GM21737 (cell line): ENCODE results near the gene HECTD4.

Source experiments
- ATAC-seq: cut with Tn5 transposase; IDR thresholded peaks from one replicate; pipeline ENCODE4 v1.9.1; 2021; ENCODE audit warnings: mild to moderate bottlenecking, moderate library complexity; ENCODE audit not compliant: unreplicated experiment

The HECTD4 gene

GRCh38 chr12:112184056-112184887 lies 198.0 kb downstream of the HECTD4 start:
- no peak for ATAC-seq

DNA sequence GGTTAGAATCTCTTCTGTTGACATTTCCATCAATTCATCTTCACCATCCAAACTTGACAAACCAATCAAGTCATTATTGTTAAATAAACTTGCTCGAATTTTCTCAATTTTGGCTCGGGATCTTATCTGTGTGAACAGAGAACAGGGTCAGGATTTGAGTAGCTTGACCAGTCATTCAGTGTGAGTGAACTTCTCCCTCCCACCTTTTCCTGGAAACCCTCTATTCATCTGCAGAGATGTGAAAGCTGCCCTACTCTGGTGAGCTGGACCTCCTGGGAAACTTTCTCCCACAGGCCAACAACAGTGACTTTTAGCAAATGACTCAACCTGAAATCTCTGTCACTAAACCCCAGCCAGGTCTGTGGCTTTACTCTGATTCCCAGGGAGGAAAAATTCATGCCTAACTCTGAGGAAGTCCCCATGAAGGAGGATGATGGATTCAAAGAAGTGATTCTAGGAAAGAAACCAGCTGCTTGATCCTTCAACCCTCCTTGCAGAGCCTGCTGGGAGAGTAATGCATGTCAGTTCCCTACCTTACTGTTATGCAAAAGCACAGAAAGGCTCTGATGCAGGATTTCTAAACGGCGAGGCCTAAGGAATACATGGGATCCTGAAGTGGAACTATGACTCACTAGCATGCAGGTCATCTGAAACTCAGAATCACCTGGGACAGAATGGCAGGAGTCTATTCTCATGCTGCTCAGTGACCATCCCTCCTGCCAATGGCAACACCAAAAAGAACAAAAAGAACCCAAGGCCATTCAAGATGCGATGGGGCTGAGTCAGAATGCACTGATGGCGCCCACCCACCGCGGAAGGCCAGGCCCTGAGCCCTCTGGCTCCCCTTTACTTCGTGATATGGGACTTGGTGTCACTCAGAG lies 198.8 kb downstream of the HECTD4 start:
- ATAC-seq, result no peak

GRCh38 chr12:112182499-112182898 lies 199.7 kb downstream of the HECTD4 start:
- no peak for ATAC-seq

DNA sequence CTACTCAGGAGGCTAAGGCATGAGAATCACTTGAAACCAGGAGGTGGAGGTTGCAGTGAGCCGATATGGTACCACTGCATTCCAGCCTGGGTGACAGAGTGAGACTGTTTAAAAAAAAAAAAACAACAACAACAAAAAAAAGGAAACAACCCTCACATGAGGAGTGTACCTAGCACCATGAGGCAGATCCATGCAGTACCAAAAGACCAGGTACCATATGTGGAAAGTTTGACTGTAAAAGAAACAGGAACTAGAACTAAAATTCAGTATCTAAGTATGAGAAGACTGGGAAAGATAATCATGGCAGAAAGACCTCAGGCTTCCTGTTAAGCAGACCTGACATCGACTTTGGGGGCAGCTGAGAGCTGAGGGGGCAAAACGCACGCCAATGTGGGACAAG lies 201.8 kb downstream of the HECTD4 start:
- no peak for ATAC-seq

- no peak for ATAC-seq
These were observed 202.3 kb downstream of the HECTD4 start for GRCh38 chr12:112179916-112180315.

GRCh38 chr12:112179341-112179740 lies 202.9 kb downstream of the HECTD4 start:
- no peak for ATAC-seq

GRCh38 chr12:112178796-112179195 lies 203.4 kb downstream of the HECTD4 start:
- no peak for ATAC-seq

DNA sequence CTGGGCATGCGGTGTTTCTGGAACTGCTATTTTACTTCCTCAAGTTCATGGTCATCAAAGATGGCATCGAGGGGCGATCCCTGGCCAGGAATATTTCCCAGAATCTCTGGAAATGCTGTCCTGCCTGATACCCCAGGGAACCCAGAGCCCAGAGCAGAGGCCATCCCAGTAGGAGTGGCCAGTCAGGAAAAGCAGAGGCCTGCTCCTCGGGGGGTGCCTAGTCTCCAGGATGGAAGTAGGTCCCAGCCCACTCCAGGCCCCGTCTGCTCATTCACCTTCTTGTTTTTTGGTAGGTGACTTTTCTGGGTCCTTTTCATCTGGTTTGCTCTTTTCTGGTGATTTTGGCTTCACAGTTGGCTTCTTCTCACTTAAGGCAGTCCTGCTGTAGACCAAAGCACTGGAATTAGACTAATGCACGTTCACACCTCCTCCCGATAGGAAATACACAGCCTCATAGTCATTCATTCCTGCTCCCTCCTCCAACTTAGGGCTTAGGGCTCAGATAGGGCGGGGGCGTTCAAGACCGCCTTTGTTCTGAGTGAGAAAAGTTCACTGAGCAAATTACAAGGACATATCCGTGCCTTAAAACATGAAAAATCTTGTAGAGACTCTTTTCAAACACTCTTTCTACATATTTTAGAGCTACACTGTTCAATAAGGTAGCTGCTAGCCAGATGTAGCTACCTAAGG lies 205.8 kb downstream of the HECTD4 start:
- ATAC-seq, result no peak

- ATAC-seq, result no peak
These were observed 206.7 kb downstream of the HECTD4 start for GRCh38 chr12:112175361-112176155.

DNA sequence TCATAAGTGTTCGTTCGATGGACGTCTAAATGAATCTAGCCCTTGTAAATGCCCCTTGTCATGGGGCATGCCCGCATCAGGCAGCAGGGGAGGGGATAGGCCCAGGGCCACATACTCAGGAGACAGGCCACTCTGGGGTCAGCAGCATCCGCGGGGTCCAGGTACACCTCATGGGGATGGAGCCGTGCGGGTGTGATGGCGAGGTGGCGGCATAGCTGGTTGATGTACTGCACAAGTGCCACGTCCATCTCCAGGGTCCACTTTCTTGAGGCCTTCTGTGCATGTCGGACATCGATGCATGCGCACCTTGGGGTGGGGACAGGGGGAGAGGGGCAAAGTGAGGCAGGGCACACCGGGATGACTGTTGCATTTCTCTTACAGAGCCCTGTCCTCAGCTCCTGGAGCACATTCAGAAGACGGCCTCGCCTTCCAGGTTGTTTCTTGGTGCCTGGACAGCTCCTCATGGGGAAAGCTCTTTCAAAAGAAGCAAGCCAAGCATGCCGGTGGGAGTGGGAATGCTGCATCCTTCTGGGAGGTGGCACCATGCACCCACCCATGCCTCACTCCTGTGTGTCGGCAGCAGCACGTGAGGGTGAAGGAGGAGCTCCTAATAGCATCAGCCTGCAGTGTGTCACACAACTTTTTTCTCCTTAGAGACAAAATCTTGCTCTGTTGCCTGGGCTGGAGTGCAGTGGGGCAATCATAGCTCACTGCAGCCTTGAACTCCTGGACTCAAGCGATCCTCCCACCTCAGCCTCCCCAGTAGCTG lies 209.5 kb downstream of the HECTD4 start:
- ATAC-seq, result no peak

DNA sequence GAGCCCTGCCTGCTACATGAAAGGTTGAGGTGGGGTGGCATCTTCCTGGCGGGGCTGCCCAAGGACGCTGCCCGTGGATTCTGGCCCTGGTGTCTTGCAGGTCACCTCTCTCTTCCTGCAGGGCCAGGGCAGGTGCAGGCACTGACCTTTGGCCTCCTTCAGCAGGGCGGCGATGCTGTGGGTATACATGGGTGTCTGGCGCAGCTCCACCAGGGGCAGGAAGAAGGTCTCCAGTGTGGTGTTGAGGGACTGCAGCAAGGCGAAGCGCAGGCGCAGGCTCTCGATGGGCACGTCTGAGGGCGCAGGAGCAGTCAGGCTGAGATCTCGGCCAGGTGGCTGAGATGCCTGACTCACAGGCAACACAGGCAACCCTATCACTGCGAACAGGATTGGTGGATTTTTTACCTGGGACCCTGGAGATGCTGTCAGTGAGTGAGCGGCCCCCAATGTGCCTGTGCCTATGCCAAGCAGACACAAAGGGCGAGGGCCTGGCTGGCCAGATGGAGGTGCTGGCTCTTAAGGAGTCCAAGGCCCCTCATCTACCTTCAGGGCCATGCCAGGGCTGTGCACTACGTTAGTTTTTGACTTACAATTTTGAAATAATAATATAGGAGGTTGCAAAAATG lies 211.1 kb downstream of the HECTD4 start:
- ATAC-seq, result no peak

GRCh38 chr12:112170376-112170775 lies 211.9 kb downstream of the HECTD4 start:
- no peak for ATAC-seq

DNA sequence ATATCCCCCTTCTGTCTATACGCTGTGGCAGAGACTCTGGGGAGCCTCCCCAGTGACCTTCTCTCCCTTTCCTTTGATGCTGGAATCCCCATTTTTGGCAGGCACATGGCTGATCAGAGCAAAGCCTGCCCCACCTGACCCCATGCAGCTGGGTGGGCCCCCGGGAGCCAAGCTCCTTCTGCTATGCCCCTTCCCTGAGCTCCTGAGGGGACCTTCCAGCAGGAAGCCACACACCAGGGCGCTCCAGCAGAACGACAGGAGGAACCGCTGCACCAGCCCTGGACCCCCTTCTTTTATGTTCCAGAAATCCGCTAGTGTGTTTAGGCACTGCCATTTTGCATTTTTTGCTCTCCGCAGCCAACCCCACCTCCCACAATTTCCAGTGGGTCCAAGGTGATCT lies 212.3 kb downstream of the HECTD4 start:
- ATAC-seq, result no peak

DNA sequence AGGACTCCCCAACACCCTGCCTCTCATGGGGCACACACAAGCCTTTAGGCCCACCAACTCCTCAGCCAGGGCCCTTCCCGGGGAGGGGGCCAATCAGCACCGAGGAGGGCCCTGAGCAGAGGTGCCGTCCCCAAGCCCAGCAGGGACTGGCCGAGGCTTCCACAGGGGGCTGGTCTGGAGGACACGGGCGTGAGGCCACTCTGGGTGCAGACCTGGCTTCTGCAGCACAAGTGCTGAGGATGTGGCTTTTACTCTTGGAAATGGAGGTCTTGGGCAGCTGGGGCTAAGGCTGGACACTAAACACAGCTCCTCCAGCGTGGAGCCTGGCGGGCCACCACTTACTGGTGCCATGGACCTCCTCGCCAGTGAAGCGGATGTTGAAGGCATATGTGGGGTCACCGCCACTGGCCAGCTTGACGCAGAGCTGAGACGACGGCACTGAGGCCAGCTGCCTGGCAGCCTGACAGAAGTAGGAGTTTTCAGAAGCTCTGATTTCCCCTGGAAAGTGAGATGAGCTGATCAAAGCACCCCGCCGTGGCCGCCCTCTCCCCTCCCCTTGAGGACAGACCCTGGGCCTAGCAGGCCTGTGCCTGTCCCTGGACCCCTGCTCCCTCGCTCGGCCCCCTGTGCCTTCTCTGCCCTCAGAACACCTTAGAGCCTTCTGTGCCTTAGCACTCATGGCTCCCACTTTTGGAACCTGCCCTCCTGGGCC lies 212.9 kb downstream of the HECTD4 start:
- ATAC-seq, result no peak

- no peak for ATAC-seq
These were observed 213.7 kb downstream of the HECTD4 start for GRCh38 chr12:112168561-112168971.

- ATAC-seq, result no peak
These were observed 214.3 kb downstream of the HECTD4 start for GRCh38 chr12:112167718-112168525.

DNA sequence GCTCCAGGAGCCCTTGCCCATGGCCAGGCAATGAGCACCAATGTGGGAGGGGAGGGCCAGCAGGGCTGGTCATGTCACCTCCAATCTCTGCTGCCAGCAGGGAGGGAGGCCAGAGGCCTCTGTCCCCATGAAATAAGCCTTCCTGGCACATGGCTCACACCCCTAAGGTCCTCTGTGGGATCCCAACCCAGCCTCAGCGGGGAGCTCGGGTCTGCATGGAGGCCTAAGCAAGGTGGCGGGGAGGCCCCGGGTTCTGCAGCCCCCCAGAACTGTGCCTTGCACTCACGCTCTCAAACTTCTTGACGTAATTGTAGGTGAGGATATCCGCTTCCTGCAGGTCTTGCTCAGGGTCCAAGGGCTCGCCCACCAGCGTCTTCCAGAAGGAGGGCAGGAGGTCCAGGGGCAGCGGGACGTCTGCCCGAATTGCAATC lies 215.2 kb downstream of the HECTD4 start:
- no peak for ATAC-seq
